Ramos (cell line): ENCODE measurements around the gene SEMA3A.
"Not testable (repeated sequence)": the region's sequence is repeated elsewhere in the genome, so short reads cannot be mapped to it uniquely, and the experiment has no call there.

Experiments used
- in situ Hi-C: fragments of 300-500 bp; cut with MboI; formaldehyde crosslinking; loops from one replicate; pipeline ENCODE4 v1.14.3; 2022; ENCODE audit warnings: low sequenced_read_pairs; ENCODE audit not compliant: unreplicated experiment

The SEMA3A gene

GRCh38 chr7:84159435-84159834 lies 35.2 kb downstream of the SEMA3A start:
- in situ Hi-C loops: no loop called here

- in situ Hi-C loops: no loop called here
These were observed 37.4 kb downstream of the SEMA3A start for GRCh38 chr7:84157171-84157570.

DNA sequence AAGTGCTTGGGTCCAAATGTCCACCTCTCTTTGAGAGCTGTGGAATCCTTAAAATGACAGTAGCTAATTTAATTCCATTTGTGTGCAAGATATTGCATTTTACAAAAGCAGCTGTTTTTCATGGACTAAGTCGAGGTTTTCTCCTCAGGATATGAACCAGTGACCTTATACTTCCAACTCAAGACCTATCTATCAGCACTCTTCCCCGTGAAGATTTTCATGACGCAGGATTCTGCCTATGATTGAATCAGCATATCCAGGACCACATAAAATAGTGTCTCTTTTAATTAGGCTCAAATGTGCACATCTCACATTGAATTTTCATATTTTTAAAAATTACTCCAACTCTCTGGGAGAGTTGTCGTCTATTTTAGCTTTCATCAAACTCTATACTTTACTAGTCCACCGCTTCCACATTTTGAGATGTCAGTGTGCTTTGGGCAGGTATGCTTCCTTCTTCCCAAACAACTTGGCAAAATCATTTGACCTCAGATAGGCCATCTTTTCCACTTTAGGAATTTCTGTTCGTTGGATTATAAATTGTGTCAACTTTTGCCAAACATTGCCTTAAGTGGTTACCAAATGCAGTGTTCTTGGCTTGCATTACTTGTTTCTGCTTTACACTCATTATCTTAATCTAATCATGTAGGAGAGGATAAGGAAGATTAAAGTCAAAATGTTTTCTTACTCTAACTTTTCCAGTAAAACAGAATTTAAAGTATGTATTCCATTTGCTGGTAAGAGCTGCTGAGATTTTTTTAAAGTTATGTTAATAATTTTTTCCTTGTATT lies 39.4 kb downstream of the SEMA3A start:
- in situ Hi-C loops: no loop called here

DNA sequence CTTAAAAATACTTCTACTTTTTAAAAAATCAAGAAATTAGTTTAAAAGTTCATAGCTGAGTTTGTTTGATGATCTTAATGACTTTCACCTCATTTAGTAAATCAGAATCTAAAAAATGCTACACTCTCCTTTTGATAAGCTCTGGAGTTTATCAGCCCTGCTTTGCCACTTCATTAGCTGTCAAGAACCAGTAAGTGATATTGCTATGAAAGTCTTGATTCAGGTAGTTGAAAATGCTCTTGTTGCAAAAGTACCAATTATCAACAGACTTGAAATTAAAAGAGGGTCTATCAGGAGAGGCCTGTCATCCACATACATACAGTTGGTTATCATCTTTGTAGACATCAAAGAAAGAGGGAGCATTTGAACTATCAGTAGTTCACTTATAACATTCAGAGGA lies 41.6 kb downstream of the SEMA3A start:
- in situ Hi-C loops: no loop called here

- in situ Hi-C loops: not testable (repeated sequence)
These were observed 44.2 kb downstream of the SEMA3A start for GRCh38 chr7:84150370-84150769.

- in situ Hi-C loops: no loop called here
These were observed 45.0 kb downstream of the SEMA3A start for GRCh38 chr7:84149573-84149972.

GRCh38 chr7:84145892-84146291 lies 48.7 kb downstream of the SEMA3A start:
- in situ Hi-C loops: no loop called here

DNA sequence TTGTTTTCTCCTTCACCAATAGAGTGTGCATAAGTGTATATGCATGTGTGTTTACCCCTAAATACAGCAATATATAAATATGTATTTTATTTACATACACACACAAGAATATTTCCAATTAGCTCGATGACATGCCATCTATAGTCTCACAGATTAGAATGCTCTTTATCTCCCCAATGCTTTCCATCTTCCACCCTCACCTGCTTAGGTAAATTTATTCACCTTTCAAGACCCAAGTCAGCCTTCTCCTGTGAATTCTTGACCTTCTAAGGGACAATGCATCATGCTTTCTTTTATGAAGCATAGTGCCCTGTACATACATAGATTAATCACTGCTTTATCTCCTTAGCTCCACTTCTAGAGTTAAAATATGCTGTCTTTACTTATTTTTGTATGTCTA lies 49.7 kb downstream of the SEMA3A start:
- in situ Hi-C loops: no loop called here

GRCh38 chr7:84144480-84144879 lies 50.1 kb downstream of the SEMA3A start:
- in situ Hi-C loops: no loop called here

GRCh38 chr7:84142726-84143125 lies 51.9 kb downstream of the SEMA3A start:
- in situ Hi-C loops: no loop called here

DNA sequence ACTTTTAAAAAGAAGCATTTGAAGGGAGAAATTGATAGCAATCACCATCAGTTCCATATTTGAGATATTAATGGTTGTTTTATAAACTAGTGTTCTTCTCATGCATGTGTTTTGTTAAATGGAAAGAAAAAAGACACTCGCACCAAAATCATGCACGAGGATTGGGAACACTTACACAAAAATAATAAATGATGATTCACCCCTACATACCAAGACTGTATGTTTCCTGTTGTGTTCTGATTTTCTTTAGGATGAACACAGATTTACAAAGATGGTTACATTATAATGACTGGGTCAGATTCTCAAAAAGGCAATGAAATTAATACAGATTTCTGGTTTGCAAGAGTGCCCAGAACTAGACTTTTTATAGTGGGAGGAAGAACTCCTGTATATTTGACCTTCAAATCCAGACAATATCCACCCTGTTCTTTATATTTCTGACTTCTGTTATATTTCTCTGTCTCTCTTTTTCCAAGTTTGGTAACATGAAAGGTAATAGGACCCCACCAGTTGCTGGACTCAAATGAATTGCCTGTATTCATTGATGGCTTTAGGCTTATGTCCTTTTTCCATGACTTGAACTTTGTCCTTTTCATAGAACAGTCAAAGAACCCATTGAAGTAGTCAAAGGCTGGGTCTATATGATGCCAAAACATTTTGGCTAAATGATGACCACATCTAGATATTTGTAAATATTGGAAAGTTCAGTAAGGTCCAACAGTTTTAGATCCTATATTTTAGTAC lies 54.4 kb downstream of the SEMA3A start:
- in situ Hi-C loops: no loop called here

DNA sequence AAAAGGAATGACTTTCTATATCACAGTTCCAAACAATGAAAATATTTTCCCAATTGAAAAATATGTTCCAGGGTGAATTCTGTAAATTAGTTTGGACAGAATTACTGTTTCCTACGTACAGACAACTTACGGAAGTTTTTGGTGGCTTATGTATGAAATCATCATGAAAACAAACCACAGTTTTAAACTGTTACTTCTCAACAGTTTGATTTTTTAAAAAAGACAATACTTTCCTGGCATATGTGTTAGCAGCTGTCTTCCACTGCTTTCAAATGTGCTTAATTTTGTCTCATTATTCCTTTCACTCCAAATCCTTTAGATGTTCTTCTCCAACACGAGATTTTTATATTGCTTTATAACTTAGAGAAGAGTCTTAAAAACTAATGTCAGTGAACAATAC lies 56.2 kb downstream of the SEMA3A start:
- in situ Hi-C loops: no loop called here

GRCh38 chr7:84137812-84138211 lies 56.8 kb downstream of the SEMA3A start:
- in situ Hi-C loops: no loop called here

GRCh38 chr7:84136809-84137208 lies 57.8 kb downstream of the SEMA3A start:
- in situ Hi-C loops: no loop called here

DNA sequence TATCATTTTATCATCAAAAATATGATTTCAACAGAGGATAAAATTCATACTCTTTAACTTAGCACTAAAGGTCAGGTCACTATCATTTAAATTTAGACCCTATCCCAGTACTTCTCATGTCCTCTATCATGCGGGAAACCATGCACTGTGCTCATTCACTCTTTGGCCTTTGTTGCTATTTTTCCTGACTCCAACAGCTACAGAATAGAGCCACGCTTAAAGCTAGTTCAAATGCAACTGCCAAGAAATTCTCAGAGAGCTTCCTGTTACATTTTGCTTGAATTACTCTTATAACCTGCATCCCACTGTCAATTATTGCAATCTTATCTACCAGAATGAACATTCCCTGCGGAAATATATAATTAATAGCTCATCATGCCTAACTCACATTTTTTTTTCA lies 58.3 kb downstream of the SEMA3A start:
- in situ Hi-C loops: no loop called here

- in situ Hi-C loops: no loop called here
These were observed 60.4 kb downstream of the SEMA3A start for GRCh38 chr7:84134169-84134568.

DNA sequence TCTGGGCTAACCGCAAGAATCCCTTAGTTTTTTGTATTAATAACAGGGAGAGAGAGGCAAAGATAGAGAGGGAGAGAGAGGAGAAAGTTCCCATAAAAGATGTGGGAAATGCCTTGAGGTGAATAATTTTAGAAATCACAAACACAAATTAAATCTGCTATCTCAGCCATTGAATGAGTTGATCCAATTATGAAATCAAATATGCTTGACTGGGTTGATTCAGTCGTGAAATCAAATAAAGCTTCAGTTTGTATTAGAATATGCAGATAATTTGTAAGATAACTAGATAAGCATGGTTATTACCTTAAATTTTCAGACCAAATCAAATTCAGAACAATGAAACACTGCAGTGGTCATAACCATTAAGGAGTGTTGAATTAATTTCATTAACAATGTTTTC lies 68.9 kb downstream of the SEMA3A start:
- in situ Hi-C loops: no loop called here

GRCh38 chr7:84123965-84124547 lies 70.5 kb downstream of the SEMA3A start:
- in situ Hi-C loops: no loop called here

GRCh38 chr7:84122582-84123360 lies 71.8 kb downstream of the SEMA3A start:
- in situ Hi-C loops: no loop called here

DNA sequence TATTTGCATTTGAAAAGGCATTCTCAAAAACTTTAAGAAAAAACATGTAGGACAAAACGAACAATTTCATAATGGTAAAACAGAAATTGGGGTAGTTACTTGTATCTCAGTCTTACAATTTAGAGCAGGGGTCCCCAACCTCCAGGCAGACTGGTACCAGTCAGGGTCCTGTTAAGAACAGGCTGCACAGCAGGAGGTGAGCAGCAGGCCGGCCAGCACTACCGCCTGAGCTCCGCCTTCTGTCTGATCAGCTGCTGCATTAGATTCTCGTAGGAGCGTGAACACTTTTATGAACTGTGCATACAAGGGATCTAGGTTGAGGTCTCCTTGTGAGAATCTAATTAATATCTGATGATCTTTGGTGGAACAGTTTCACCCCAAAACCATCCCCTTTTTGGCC lies 77.3 kb downstream of the SEMA3A start:
- in situ Hi-C loops: no loop called here
